T-helper 17 cell (primary cell): ENCODE data around the gene PPEF1. TPM values are rescaled to one million over a fixed set of nuclear protein-coding genes. Genes with fewer than 3 reads are reported as not detected.
"Not testable (repeated sequence)": the region's sequence is repeated elsewhere in the genome, so short reads cannot be mapped to it uniquely, and the experiment has no call there.

ENCODE experiments used
- ATAC-seq: fragments of 150-1000 bp; cut with Tn5 transposase; 2 replicates; pipeline ENCODE4 v1.10.0; 2021; ENCODE audit warnings: mild to moderate bottlenecking, moderate library complexity
- DNase-seq, 3 donors: peaks; one replicate each; pipeline versions ENCODE4 v3.0.0 to v3.0.0-alpha.2; 2020 to 2021
- H3K9me3 ChIP-seq: one replicate; pipeline ENCODE4 v1.7.0; 2013; ENCODE audit warnings: low read length, mild to moderate bottlenecking; ENCODE audit not compliant: control insufficient read depth, poor library complexity, severe bottlenecking
- H3K27ac Mint-ChIP-seq: one replicate; pipeline ENCODE4 v1.8.0; 2022; ENCODE audit warnings: mild to moderate bottlenecking, moderate library complexity, mixed read lengths
- H3K27me3 Mint-ChIP-seq: one replicate; pipeline ENCODE4 v1.8.0; 2022; ENCODE audit warnings: mixed read lengths
- H3K36me3 Mint-ChIP-seq: one replicate; pipeline ENCODE4 v1.8.0; 2022; ENCODE audit warnings: low read depth, mixed read lengths
- H3K4me1 Mint-ChIP-seq: one replicate; pipeline ENCODE4 v1.8.0; 2022; ENCODE audit warnings: mild to moderate bottlenecking, mixed read lengths
- H3K4me3 Mint-ChIP-seq: one replicate; pipeline ENCODE4 v1.8.0; 2022; ENCODE audit warnings: mild to moderate bottlenecking, moderate library complexity, mixed read lengths
- total RNA-seq, 4 donors: library from RNA in 2 of 4; stranded (reverse) in 2 of 4; gene quantifications; one replicate each; pipeline ENCODE4 v1.2.3 and lab custom pipeline; 2022 to 2026

PPEF1 gene
- total RNA-seq, 2 donors from 2014 or later, result 0.39 TPM; not detected in 1

- Mint-ChIP-seq H3K27me3 (no peaks in the 10 kb centered on the region), H3K27ac (no peak overlapping the region)
- no peak for ATAC-seq
Measured at GRCh38 chrX:18792828-18793227, 85.4 kb downstream of the PPEF1 start.

DNA sequence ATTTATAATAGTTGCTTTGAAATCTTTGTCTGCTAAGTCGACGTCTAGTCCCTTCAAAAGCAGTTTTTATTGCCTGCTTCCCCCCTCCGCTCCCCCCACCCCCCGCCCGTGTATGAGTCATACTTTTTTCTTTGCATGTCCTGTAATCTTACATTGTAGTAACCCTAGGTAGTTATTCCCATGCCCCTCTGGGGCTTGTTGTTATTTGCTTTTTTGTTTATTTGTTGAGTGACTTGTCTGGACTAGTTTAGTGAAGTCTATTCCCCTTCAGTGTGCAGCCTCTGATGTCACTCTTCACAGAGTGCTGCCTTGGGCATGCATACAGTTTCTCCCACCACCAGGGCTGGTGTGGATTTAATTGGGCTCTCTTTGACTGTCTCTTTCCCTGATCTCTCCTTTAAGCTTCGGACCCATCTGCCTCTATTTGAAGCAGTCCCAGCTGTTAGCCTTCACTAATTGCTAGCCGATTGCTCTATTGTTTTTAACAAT is 86.2 kb downstream of the PPEF1 start:
- H3K4me3 Mint-ChIP-seq, result no peak overlapping the region
- no peaks in the 10 kb centered on the region for H3K36me3 Mint-ChIP-seq

More at GRCh38 chrX:18792828-18793227, 85.4 kb downstream of the PPEF1 start:
- Mint-ChIP-seq H3K36me3 (no peaks in the 10 kb centered on the region), H3K4me1 (no peaks in the 10 kb centered on the region), H3K4me3 (no peak overlapping the region)
- no peak for DNase-seq
- H3K9me3 ChIP-seq, result no peaks in the 10 kb centered on the region

GRCh38 chrX:18797141-18797540 is 89.7 kb downstream of the PPEF1 start:
- H3K27ac Mint-ChIP-seq, result no peak overlapping the region

More for the DNA sequence above, 86.2 kb downstream of the PPEF1 start:
- no peak for DNase-seq
- H3K4me1 Mint-ChIP-seq, result no peaks in the 10 kb centered on the region
- no peaks in the 10 kb centered on the region for H3K9me3 ChIP-seq
- no peak overlapping the region for H3K27ac Mint-ChIP-seq
- no peaks in the 10 kb centered on the region for H3K27me3 Mint-ChIP-seq
- no peak for ATAC-seq

GRCh38 chrX:18799911-18800310 is 92.5 kb downstream of the PPEF1 start:
- H3K4me1 Mint-ChIP-seq, result no peaks in the 10 kb centered on the region
- H3K36me3 Mint-ChIP-seq, result no peaks in the 10 kb centered on the region
- no peak overlapping the region for H3K4me3 Mint-ChIP-seq
- no peak for ATAC-seq
- H3K27ac Mint-ChIP-seq, result no peak overlapping the region
- DNase-seq, result no peak
- H3K27me3 Mint-ChIP-seq, result no peaks in the 10 kb centered on the region
- H3K9me3 ChIP-seq, result no peaks in the 10 kb centered on the region

More at GRCh38 chrX:18797141-18797540, 89.7 kb downstream of the PPEF1 start:
- Mint-ChIP-seq H3K4me1 (no peaks in the 10 kb centered on the region), H3K4me3 (no peak overlapping the region), H3K27me3 (no peaks in the 10 kb centered on the region), H3K36me3 (no peaks in the 10 kb centered on the region)
- DNase-seq (no peak), ATAC-seq (no peak)
- H3K9me3 ChIP-seq, result no peaks in the 10 kb centered on the region

DNA sequence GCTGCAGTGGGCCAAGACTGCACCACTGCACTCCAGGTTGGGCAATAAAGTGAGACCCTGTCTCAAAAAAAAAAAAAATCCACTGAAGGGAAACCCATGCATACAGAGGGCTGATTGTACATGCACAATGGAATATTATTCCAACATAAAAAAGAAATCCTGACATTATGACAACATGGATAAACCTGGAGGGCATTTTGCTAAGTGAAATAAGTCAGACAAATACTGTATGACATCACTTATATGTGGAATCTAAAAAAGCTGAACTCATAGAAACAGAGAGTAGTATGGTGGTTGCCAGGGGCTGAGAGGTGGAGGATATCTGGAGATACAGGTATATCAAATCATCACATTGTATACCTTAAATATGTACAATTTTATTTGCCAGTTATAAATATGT is 102.2 kb downstream of the PPEF1 start:
- ATAC-seq, result no peak
- H3K27ac Mint-ChIP-seq, result no peak overlapping the region

DNA sequence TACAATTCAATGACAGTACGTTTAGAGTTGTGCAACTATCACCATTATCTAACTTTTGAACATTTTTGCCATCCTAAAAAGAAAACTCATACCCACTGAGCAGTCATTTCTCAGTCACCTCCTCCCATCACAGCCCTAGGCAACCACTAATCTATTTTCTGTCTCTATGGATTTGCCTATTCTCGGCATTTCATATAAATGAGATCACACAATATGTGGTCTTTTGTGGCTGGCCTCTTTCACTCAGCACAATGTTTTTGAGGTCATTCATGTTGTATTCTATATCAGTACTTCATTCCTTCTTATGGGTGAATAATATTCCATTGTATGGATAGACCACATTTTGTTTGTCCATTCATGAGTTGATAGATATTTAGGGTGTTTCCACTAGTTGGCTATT is 103.0 kb downstream of the PPEF1 start:
- Mint-ChIP-seq H3K4me3 (no peak overlapping the region), H3K4me1 (no peaks in the 10 kb centered on the region), H3K27me3 (no peaks in the 10 kb centered on the region), H3K36me3 (no peaks in the 10 kb centered on the region), H3K27ac (no peak overlapping the region)
- no peaks in the 10 kb centered on the region for H3K9me3 ChIP-seq
- ATAC-seq (no peak), DNase-seq (no peak)

More for the DNA sequence above, 102.2 kb downstream of the PPEF1 start:
- H3K9me3 ChIP-seq, result no peaks in the 10 kb centered on the region
- no peak for DNase-seq
- no peak overlapping the region for H3K4me3 Mint-ChIP-seq
- H3K36me3 Mint-ChIP-seq, result no peaks in the 10 kb centered on the region
- no peaks in the 10 kb centered on the region for H3K27me3 Mint-ChIP-seq
- H3K4me1 Mint-ChIP-seq, result no peaks in the 10 kb centered on the region

DNA sequence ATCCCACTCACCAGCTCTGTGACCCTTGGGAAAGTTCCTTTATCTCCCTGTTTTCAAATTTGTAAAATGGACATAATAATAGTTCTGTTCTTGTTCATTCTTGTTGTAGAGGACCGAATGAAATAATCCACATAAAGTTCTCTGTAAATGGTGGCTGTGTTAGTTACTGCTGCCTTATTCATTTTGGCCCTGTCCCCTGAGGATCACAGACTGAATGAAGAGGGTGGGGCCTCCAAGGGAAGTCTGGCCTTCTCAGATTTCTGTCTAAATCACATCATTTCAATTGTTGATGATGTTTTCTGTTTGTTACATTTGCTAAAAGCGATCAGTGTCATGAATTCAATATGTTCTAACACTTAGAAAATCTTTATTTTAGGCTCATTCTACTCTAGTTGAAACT is 117.9 kb downstream of the PPEF1 start:
- H3K27me3 Mint-ChIP-seq, result no peaks in the 10 kb centered on the region
- DNase-seq (no peak), ATAC-seq (no peak)
- H3K9me3 ChIP-seq, result no peaks in the 10 kb centered on the region
- no peak overlapping the region for H3K4me3 Mint-ChIP-seq
- H3K27ac Mint-ChIP-seq, result no peak overlapping the region
- H3K36me3 Mint-ChIP-seq, result peaks cover 3% of the 10 kb centered on the region
- no peaks in the 10 kb centered on the region for H3K4me1 Mint-ChIP-seq

DNA sequence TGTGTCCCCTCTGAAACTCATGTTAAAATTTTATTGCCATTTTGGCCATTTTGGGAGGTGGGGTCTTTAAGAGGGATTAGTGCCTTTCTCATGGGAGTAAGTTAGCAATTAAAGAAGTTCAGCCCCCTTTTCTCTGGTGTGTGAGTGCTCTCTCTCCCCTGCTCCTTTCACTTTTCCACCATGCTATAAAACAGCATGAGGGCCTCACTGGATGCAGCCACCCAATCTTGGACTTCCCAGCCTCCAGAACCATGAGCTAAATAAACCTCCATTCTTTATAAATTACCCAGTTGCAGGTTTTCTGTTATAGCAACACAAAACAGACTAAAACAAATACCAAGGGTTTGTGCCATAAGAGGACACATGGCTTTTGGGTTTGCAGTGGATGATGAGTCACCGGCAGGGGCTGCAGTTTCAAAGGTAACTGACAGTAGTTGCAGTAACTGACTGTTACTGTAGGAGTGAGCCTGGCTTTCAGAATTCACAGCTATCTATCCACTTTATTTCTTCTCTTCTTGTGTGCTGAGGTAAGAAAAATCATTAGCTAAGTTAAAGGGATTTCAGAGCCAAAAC is 121.5 kb downstream of the PPEF1 start:
- no peak for ATAC-seq
- no peak overlapping the region for H3K27ac Mint-ChIP-seq

DNA sequence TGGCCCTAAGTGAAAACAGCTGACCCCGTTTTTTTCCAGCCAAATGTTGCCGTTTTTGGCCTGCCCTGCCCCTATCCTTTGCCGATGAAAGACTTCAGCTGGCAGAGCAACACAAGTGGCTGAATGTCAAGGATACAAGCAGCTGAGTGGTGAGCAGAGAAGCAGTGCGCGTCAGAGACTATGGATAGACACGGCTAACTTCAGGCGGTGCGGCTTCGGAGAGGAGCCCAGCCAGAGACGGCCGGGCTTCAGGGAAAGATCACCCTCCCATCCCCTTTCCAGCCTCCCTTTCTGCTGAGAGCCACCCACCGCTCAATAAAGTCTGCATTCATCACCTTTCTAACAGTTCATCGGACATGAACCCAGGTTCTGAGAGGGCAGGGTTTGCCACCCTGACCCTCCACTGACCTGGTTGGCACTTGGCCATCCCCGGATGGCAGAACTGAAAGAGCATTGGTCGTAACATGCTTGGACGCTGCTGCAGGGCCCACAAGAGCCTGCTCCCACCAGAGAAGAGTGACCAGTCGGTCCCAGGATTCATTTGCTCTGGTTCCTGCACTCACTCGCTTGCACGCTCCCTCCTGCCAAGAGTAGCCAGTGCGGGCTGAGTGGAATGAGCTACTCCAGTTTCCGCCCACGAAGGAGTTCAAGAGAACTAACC is 125.8 kb downstream of the PPEF1 start:
- no peaks in the 10 kb centered on the region for H3K4me1 Mint-ChIP-seq
- H3K36me3 Mint-ChIP-seq, result no peaks in the 10 kb centered on the region
- H3K27me3 Mint-ChIP-seq, result no peaks in the 10 kb centered on the region
- H3K27ac Mint-ChIP-seq, result no peak overlapping the region
- H3K9me3 ChIP-seq, result no peaks in the 10 kb centered on the region
- no peak overlapping the region for H3K4me3 Mint-ChIP-seq
- no peak for ATAC-seq
- DNase-seq, result no peak

More for the DNA sequence above, 121.5 kb downstream of the PPEF1 start:
- H3K9me3 ChIP-seq, result no peaks in the 10 kb centered on the region
- Mint-ChIP-seq H3K4me1 (no peaks in the 10 kb centered on the region), H3K27me3 (no peaks in the 10 kb centered on the region), H3K36me3 (peaks cover 3% of the 10 kb centered on the region), H3K4me3 (no peak overlapping the region)
- DNase-seq, result no peak

DNA sequence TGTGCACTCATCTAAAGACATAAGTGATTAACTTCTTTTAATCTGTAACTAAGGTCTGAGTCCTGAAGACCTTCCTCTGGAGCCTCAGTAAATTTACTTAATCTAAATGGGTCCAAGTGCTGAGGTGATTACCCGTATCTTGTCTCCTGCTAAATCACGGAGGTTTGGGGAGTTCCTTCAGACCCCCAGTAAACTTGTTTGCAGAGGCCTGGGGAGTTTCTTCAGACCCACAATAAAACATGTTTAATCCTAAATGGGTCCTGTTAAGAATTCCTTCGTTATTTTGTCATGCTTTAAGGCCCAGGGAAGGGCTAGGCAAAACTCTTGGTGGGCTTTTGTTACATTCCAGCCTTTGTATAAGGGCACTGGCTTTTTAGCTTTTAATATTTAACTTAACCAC is 140.5 kb downstream of the PPEF1 start:
- DNase-seq, H3K36me3 Mint-ChIP-seq, H3K4me1 Mint-ChIP-seq, ATAC-seq, H3K27ac Mint-ChIP-seq, H3K4me3 Mint-ChIP-seq, H3K9me3 ChIP-seq, H3K27me3 Mint-ChIP-seq: not testable (repeated sequence)

GRCh38 chrX:18855919-18856644 is 148.6 kb downstream of the PPEF1 start:
- Mint-ChIP-seq H3K27ac (peak overlapping the region; percentile 8), H3K36me3 (no peaks in the 10 kb centered on the region), H3K4me1 (peaks cover 8% of the 10 kb centered on the region), H3K27me3 (no peaks in the 10 kb centered on the region), H3K4me3 (no peak overlapping the region)
- ATAC-seq (no peak), DNase-seq (no peak)
- H3K9me3 ChIP-seq, result no peaks in the 10 kb centered on the region

DNA sequence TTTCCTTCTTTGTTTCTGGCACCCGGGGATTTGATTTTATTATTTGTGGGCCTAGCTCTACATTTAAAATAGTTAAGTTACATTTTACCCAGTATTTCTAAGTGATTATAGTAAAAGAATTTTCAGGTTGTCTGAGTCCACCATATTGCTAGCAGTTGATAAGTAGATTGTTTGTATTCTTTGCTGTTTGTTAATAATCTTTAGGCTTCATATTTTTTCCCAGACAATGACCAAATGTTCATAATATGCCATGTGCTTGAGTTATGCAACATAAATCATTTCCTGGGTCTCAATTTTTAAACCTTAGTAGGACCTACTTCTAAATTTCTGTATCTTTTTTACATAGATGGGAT is 149.2 kb downstream of the PPEF1 start:
- no peak overlapping the region for H3K4me3 Mint-ChIP-seq
- peaks cover 8% of the 10 kb centered on the region for H3K4me1 Mint-ChIP-seq
- H3K27me3 Mint-ChIP-seq, result no peaks in the 10 kb centered on the region
- no peaks in the 10 kb centered on the region for H3K9me3 ChIP-seq
- H3K27ac Mint-ChIP-seq, result no peak overlapping the region
- H3K36me3 Mint-ChIP-seq, result no peaks in the 10 kb centered on the region
- no peak for ATAC-seq
- no peak for DNase-seq

DNA sequence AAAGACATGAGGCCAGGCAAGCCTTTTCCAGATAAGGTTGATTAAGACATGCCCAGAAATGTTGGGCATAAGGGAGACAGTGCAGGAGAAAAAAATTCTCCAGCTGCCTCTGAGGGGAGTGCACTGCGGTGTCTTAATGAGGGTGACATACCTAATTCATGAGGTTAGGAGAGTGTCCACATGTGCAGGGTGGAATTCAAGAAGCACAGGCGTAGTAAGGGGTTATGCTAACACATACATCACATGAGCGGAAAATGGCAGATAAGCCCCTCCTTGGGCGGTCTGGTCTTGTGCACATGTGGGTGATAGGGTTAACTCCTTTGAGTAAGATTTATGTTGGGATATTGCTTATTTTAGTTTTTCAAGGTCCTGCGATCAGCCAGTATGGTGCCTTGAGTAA is 154.1 kb downstream of the PPEF1 start:
- no peak for DNase-seq
- Mint-ChIP-seq H3K4me1 (peaks cover 2% of the 10 kb centered on the region), H3K27me3 (no peaks in the 10 kb centered on the region), H3K36me3 (no peaks in the 10 kb centered on the region), H3K27ac (no peak overlapping the region), H3K4me3 (no peak overlapping the region)
- no peak for ATAC-seq
- H3K9me3 ChIP-seq, result no peaks in the 10 kb centered on the region
